GM21423 (cell line): ENCODE results near the gene KCNA3.

Source experiments
- ATAC-seq: cut with Tn5 transposase; IDR thresholded peaks from one replicate; pipeline ENCODE4 v1.9.1; 2021; ENCODE audit warnings: mild to moderate bottlenecking, moderate library complexity; ENCODE audit not compliant: unreplicated experiment

KCNA3 gene

DNA sequence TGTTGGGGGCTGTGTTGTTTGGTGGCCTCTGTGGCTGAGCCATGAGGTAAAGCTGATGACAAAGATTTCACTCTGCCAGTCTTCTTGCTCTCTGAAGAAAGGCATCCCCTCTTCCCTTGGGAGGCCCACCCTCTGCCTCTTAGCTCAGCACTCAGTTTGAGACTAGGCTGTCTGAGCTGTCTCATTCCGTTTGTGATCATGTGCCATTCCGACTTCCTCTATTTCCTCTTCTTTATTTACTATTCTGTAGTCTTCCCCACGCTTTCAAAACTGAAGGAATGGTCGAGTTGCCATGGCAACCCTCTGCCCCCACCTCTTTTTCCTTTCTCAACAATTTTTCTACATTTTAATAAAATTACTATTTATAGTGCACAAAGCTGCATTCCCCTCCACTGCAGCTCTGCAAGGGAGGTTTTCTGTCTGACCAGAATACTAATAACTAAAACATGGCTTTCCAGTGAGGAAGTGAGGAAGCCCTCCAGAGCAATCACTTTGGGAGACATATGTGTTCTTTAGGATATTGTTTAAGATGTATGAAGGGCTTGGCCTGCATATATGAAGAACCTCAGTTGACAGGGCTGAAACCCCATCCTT is 30.8 kb downstream of the KCNA3 start:
- no peak for ATAC-seq

DNA sequence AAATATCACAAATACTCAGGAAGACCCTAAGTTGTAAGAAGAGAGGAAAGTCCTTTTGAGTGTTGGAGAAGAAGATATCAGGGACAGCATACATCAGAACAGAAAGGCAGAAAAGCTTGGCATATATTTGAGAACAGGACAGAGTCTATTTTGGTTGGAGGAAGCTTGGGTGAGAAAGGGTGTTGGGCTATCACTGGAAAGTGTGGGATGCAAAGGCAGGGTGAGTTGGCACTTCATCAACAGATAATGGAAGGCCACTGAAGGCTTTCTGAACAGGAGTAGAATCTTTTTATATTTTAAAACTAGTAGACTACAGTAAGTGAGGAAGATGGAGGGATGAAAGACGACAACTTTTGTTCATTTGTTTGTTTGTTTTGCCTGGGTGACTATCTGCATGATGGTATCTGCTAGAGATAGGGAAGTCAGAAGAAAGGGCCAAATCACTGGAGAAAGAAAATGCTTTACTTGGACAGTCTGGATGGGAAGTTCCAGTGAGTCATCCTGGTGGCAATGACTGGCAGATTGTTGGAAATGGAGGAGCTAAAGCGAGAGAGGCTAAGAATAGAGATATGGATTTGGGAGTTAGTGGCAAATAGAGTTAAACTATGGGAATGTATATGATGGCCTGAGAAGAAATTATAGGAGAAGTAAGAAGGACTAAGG is 34.9 kb downstream of the KCNA3 start:
- ATAC-seq: no peak

DNA sequence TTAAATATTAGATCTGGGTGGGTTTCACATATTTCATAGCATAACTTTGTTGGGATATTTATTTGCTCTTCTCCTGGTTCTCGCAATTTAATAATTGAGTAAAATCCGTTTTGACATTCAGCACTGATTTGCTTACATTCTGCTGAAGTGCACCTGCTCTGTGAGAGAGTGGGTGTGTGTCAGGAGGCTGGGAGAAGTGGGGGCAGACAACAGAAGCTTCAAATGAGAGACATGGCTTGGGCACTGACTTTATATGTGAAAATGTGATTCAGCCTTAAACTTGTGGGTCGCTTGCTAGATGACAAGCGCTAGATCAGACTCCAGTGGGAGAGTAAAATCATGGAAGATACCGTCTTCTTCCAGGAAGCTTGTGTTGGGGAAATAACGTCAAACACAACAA is 36.2 kb downstream of the KCNA3 start:
- ATAC-seq: no peak

DNA sequence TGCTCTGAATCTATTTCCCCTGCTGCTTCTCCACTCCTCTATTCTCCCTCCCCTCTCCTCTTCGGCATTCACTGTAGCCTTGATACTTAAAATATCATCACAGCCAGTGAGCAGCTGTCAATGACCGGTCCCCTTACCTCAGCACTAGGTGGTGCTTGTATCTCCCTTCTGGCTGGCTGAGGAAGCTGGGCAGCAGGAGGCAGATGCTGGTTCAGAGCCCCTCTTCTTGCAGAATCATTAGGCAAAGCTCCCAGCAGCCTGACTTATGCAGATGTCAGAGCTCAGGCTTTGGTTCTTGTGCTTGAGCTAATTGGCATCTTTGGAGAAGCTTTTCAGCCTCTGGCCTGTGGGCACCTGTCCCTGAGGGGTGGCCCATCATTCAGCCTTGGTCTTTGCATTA is 36.7 kb downstream of the KCNA3 start:
- no peak for ATAC-seq

DNA sequence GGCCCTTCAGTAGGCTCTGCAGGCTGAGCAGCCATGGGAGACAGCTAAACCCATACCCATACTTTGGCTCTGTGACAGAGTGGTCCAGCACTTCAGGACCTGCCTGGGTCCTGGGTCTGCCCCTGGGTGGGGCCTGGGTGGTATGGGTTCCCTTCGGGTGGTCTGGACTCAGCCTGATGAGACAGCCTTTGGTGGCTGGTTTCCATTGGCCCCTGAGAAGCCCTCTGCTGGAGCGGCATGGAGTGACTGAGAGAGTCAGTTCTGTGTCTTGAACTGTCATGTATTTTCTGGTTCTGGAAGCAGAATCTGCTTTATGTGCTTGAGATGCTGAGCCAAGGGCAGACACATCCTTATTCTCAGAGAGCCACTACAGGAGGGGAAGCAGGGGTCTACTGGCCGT is 37.3 kb downstream of the KCNA3 start:
- no peak for ATAC-seq

- ATAC-seq: no peak
These were observed 38.4 kb downstream of the KCNA3 start for GRCh38 chr1:110636149-110636935.

DNA sequence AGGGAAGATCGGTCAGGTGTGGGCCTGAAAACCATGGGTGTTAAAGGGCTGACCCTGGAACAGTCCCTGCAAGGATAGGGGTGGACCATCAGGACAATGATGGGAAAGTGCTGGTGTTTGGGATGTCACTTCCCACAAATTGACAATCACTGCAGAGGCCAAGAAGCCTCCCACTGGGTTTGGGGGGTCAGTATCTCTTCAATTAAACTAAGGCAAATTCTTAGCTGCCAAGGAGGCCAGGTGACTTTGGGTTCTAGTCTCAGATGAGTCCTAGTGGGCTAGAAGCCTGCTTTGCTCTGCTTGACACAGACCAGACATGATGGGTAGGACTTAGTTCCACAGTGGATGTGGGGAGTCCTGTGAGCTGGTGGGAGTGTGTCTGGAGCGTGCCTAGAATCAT is 39.3 kb downstream of the KCNA3 start:
- no peak for ATAC-seq

DNA sequence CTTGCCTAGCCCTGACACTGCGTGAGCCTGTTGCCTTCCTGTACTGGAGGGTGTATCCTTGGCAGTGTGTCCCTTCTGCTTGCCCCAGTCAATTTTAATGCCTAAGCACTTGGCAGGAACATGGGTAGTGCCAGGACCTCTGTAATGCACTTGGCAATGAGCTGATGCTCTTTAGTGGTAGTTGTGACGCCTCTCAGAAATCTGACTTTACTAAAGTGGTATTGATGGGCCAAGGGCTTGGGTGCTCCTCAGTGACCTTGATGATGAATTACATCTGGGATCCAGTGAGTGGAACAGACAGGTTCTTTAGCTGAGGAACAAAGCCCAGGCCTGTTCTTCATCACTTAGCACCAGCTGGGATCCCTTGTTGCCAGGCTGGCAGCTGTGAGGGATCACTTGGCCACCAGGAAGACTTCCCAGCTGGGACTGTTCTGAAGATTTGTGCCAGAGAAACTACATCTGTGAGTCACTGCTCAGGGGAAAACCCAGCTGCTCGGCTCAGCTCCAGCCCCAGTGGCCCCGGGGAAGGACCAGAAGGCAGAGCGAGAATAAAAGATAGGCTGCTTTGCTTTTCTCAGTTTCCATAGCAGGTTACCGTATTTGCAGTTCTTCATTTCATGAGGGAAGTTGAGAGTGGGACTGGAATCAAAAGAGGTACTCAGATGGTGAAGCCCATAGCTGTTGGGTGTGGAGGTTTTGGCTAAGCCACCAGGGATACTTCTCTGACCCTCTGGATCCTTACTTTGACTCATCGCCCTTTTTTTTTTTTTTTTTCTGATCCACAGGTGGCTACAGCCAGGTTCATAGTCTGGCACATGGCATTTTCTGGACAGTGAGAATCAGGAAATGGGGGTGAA is 40.1 kb downstream of the KCNA3 start:
- ATAC-seq: peak; percentile 64

GRCh38 chr1:110634086-110634454 is 40.7 kb downstream of the KCNA3 start:
- ATAC-seq: no peak

DNA sequence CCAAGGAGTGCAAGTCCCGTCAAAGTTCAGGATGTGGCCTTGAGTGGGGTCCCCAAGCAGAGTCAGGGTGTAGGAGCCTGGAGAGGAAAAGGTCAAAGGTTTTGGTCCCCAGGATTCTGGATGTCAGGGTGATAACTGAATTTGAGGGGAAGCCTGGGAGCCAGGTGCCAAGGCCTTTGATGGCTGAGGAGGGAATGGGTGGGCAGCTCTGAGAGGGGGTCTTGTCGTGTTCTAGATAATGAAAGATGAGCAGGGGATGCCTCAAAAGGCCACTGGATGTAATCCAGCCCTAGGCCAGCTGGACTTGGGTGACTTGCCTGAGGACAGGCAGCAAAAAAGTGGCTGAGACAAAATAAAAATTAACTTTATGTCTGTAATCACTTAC is 41.1 kb downstream of the KCNA3 start:
- ATAC-seq: no peak

- ATAC-seq: no peak
These were observed 42.7 kb downstream of the KCNA3 start for GRCh38 chr1:110631836-110632620.

- ATAC-seq: peak; percentile 41
These were observed 43.7 kb downstream of the KCNA3 start for GRCh38 chr1:110630839-110631663.

GRCh38 chr1:110628323-110629105 is 46.2 kb downstream of the KCNA3 start:
- no peak for ATAC-seq

DNA sequence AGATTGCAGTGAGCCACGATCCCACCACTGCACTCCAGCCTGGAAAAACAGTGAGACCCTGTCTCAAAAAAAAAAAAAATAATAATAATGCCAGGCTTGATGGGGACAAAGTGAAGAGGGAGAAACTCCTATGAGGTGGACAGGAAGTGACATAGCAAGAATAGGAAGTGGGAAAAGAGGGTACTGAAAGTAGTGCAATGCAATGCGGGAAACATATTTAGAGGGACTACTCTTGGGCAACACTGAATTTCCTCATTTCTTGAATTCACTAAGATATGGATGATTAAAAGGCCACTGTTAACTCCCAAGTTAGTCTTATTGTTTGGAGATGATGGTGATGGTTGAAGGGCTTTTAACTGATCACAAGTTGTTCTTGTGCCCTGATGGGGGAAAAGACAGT is 47.0 kb downstream of the KCNA3 start:
- no peak for ATAC-seq

GRCh38 chr1:110626889-110627288 is 47.9 kb downstream of the KCNA3 start:
- ATAC-seq: no peak
